WTC11 (cell line): ENCODE results near the gene NME5. TPM values are rescaled to one million over a fixed set of nuclear protein-coding genes. Genes with fewer than 3 reads are reported as not detected.
"Not testable (repeated sequence)": the region's sequence is repeated elsewhere in the genome, so short reads cannot be mapped to it uniquely, and the experiment has no call there.

Experiments used
- ATAC-seq: fragments of 200-7000 bp; cut with Tn5 transposase; 2 replicates; pipeline ENCODE4 v1.10.0; 2021; ENCODE audit warnings: mild to moderate bottlenecking, moderate library complexity
- CTCF ChIA-PET: fragments of 300-600 bp; sonication (Branson Sonifier 250); formaldehyde crosslinking; loops from one replicate; lab custom pipeline; 2021; ENCODE audit warnings: antibody characterized with exemption; lab: Charles Lee
- POLR2A ChIA-PET: fragments of 350-600 bp; sonication (Branson Sonifier 250); formaldehyde crosslinking; loops from one replicate; lab custom pipeline; 2021; ENCODE audit warnings: antibody characterized with exemption; lab: Charles Lee
- DNase-seq: peaks from one replicate; pipeline ENCODE4 v3.0.0; 2021; ENCODE audit warnings: low spot score
- H3K27ac Mint-ChIP-seq: 2 replicates; pipeline ENCODE4 v1.8.0; 2021; ENCODE audit warnings: mixed read lengths
- H3K27me3 Mint-ChIP-seq: 2 replicates; pipeline ENCODE4 v1.8.0; 2021; ENCODE audit warnings: low read depth, mild to moderate bottlenecking, moderate library complexity, mixed read lengths
- H3K36me3 Mint-ChIP-seq: 2 replicates; pipeline ENCODE4 v1.8.0; 2021; ENCODE audit warnings: mixed read lengths
- H3K4me1 Mint-ChIP-seq: 2 replicates; pipeline ENCODE4 v1.8.0; 2022; ENCODE audit warnings: mixed read lengths
- H3K4me3 Mint-ChIP-seq: 2 replicates; pipeline ENCODE4 v1.8.0; 2021; ENCODE audit warnings: mild to moderate bottlenecking, moderate library complexity, mixed read lengths
- H3K9me3 Mint-ChIP-seq: 2 replicates; pipeline ENCODE4 v1.8.0; 2021; ENCODE audit warnings: mixed read lengths
- CREB1 ChIP-seq: sonication (generic); formaldehyde crosslinking; IDR thresholded peaks from 2 replicates; pipeline ENCODE4 v1.8.0; 2023; ENCODE audit warnings: mild to moderate bottlenecking, missing genetic modification reagents
- ELF4 ChIP-seq: sonication (generic); formaldehyde crosslinking; IDR thresholded peaks from 2 replicates; pipeline ENCODE4 v1.8.1; 2022; ENCODE audit warnings: low read depth, mild to moderate bottlenecking, moderate library complexity, missing genetic modification reagents
- ESRRA ChIP-seq: sonication (generic); formaldehyde crosslinking; IDR thresholded peaks from 2 replicates; pipeline ENCODE4 v1.8.1; 2022; ENCODE audit warnings: mild to moderate bottlenecking, missing genetic modification reagents, borderline replicate concordance
- GRHL2 ChIP-seq: fragments of 250-450 bp; sonication (Bioruptor Pico); IDR thresholded peaks from 2 replicates; pipeline ENCODE4 v1.8.0; 2022; ENCODE audit warnings: mild to moderate bottlenecking, moderate library complexity; ENCODE audit not compliant: insufficient replicate concordance, severe bottlenecking
- HMGXB4 ChIP-seq: sonication (generic); formaldehyde crosslinking; IDR thresholded peaks from 2 replicates; pipeline ENCODE4 v1.8.1; 2023; ENCODE audit warnings: mild to moderate bottlenecking, moderate library complexity, missing genetic modification reagents
- JUN ChIP-seq: sonication (generic); formaldehyde crosslinking; IDR thresholded peaks from 2 replicates; pipeline ENCODE4 v1.8.0; 2023; ENCODE audit warnings: mild to moderate bottlenecking, missing genetic modification reagents
- MYBL2 ChIP-seq: sonication (generic); formaldehyde crosslinking; IDR thresholded peaks from 2 replicates; pipeline ENCODE4 v1.8.1; 2023; ENCODE audit warnings: mild to moderate bottlenecking, moderate library complexity, missing genetic modification reagents
- NFATC4 ChIP-seq: fragments of 250-450 bp; sonication (Bioruptor Pico); IDR thresholded peaks from 2 replicates; pipeline ENCODE4 v1.9.0; 2021; ENCODE audit warnings: mild to moderate bottlenecking
- NFE2L1 ChIP-seq: sonication (generic); formaldehyde crosslinking; IDR thresholded peaks from 2 replicates; pipeline ENCODE4 v1.8.1; 2023; ENCODE audit warnings: missing genetic modification reagents
- NFYB ChIP-seq: sonication (generic); formaldehyde crosslinking; conservative IDR thresholded peaks from 2 replicates; pipeline ENCODE4 v1.8.0; 2022; ENCODE audit warnings: low read depth, missing genetic modification reagents
- PRRX2 ChIP-seq: fragments of 250-450 bp; sonication (Bioruptor Pico); IDR thresholded peaks from 2 replicates; pipeline ENCODE4 v1.8.0; 2021; ENCODE audit warnings: mild to moderate bottlenecking
- SP1 ChIP-seq: sonication (generic); formaldehyde crosslinking; conservative IDR thresholded peaks from 2 replicates; pipeline ENCODE4 v1.8.1; 2022; ENCODE audit warnings: missing genetic modification reagents
- TCF7 ChIP-seq: sonication (generic); formaldehyde crosslinking; IDR thresholded peaks from 2 replicates; pipeline ENCODE4 v1.8.0; 2022; ENCODE audit warnings: mild to moderate bottlenecking, low read depth, missing genetic modification reagents, moderate library complexity
- TEAD1 ChIP-seq: sonication (generic); formaldehyde crosslinking; IDR thresholded peaks from 2 replicates; pipeline ENCODE4 v1.8.0; 2022; ENCODE audit warnings: mild to moderate bottlenecking, missing genetic modification reagents
- ZBTB21 ChIP-seq: sonication (generic); formaldehyde crosslinking; IDR thresholded peaks from 2 replicates; pipeline ENCODE4 v1.8.1; 2023; ENCODE audit warnings: mild to moderate bottlenecking, missing genetic modification reagents, borderline replicate concordance
- ZMAT4 ChIP-seq: fragments of 250-450 bp; sonication (Bioruptor Pico); IDR thresholded peaks from 2 replicates; pipeline ENCODE4 v1.9.0; 2021; ENCODE audit warnings: mild to moderate bottlenecking
- ZNF121 ChIP-seq: sonication (generic); formaldehyde crosslinking; IDR thresholded peaks from 2 replicates; pipeline ENCODE4 v1.8.0; 2023; ENCODE audit warnings: missing genetic modification reagents
- ZNF138 ChIP-seq: sonication (generic); formaldehyde crosslinking; conservative IDR thresholded peaks from 2 replicates; pipeline ENCODE4 v1.8.1; 2022; ENCODE audit warnings: mild to moderate bottlenecking, moderate library complexity, missing genetic modification reagents
- ZNF219 ChIP-seq: sonication (generic); formaldehyde crosslinking; IDR thresholded peaks from 2 replicates; pipeline ENCODE4 v1.8.0; 2023; ENCODE audit warnings: missing genetic modification reagents, mild to moderate bottlenecking, borderline replicate concordance
- ZNF396 ChIP-seq: fragments of 250-450 bp; sonication (Bioruptor Pico); IDR thresholded peaks from 2 replicates; pipeline ENCODE4 v1.8.0; 2021; ENCODE audit warnings: mild to moderate bottlenecking, moderate library complexity, borderline replicate concordance
- ZNF416 ChIP-seq: fragments of 250-450 bp; sonication (Bioruptor Pico); IDR thresholded peaks from 2 replicates; pipeline ENCODE4 v1.9.0; 2021; ENCODE audit warnings: mild to moderate bottlenecking, inconsistent platforms
- total RNA-seq: library from RNA; stranded (reverse); gene quantifications from 3 replicates; pipeline ENCODE4 v1.2.3, GENCODE V29; 2021
- TF ChIP-seq, protein P1 (sequence below): sonication (generic); formaldehyde crosslinking; IDR thresholded peaks from 2 replicates; pipeline ENCODE4 v1.8.0; 2022; ENCODE audit warnings: mild to moderate bottlenecking, missing genetic modification reagents
- TF ChIP-seq, protein P2 (sequence below): fragments of 250-450 bp; sonication (Bioruptor Pico); IDR thresholded peaks from 2 replicates; pipeline ENCODE4 v1.8.0; 2021; ENCODE audit warnings: mild to moderate bottlenecking
- TF ChIP-seq, protein P3 (sequence below): fragments of 250-450 bp; sonication (Bioruptor Pico); IDR thresholded peaks from 2 replicates; pipeline ENCODE4 v2.1.2; 2022; ENCODE audit warnings: mild to moderate bottlenecking, moderate library complexity
- TF ChIP-seq, protein P4 (sequence below): sonication (generic); formaldehyde crosslinking; conservative IDR thresholded peaks from 2 replicates; pipeline ENCODE4 v1.8.1; 2023; ENCODE audit warnings: mild to moderate bottlenecking, low read depth, missing genetic modification reagents, moderate library complexity

Gene NME5
- total RNA-seq, 1 experiment from 2014 or later = 0.74 TPM

GRCh38 chr5:138157626-138158025 is 18.4 kb upstream of the NME5 start:
- peaks cover 59% of the 10 kb centered on the region for H3K36me3 Mint-ChIP-seq
- no peaks in the 10 kb centered on the region for H3K4me1 Mint-ChIP-seq

GRCh38 chr5:138155977-138156376 is 16.7 kb upstream of the NME5 start:
- H3K4me3 Mint-ChIP-seq, ATAC-seq: not testable (repeated sequence)

More at GRCh38 chr5:138157626-138158025, 18.4 kb upstream of the NME5 start:
- no peak overlapping the region for H3K27ac Mint-ChIP-seq
- no peak for DNase-seq
- no peak for ATAC-seq
- no peaks in the 10 kb centered on the region for H3K9me3 Mint-ChIP-seq
- POLR2A ChIA-PET = no interaction called here
- TF ChIP-seq, protein P1, sequence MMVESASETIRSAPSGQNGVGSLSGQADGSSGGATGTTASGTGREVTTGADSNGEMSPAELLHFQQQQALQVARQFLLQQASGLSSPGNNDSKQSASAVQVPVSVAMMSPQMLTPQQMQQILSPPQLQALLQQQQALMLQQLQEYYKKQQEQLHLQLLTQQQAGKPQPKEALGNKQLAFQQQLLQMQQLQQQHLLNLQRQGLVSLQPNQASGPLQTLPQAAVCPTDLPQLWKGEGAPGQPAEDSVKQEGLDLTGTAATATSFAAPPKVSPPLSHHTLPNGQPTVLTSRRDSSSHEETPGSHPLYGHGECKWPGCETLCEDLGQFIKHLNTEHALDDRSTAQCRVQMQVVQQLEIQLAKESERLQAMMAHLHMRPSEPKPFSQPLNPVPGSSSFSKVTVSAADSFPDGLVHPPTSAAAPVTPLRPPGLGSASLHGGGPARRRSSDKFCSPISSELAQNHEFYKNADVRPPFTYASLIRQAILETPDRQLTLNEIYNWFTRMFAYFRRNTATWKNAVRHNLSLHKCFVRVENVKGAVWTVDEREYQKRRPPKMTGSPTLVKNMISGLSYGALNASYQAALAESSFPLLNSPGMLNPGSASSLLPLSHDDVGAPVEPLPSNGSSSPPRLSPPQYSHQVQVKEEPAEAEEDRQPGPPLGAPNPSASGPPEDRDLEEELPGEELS (CRISPR knock-in tag) = no peak
- no peak for TF ChIP-seq TCF7 (CRISPR knock-in tag)
- TF ChIP-seq CREB1 = no peak
- TF ChIP-seq ZMAT4 (CRISPR knock-in tag) = no peak
- TF ChIP-seq NFATC4 = no peak
- no peak for TF ChIP-seq SP1 (CRISPR knock-in tag)
- no peak for TF ChIP-seq ZNF138 (CRISPR knock-in tag)
- TF ChIP-seq, protein P2, sequence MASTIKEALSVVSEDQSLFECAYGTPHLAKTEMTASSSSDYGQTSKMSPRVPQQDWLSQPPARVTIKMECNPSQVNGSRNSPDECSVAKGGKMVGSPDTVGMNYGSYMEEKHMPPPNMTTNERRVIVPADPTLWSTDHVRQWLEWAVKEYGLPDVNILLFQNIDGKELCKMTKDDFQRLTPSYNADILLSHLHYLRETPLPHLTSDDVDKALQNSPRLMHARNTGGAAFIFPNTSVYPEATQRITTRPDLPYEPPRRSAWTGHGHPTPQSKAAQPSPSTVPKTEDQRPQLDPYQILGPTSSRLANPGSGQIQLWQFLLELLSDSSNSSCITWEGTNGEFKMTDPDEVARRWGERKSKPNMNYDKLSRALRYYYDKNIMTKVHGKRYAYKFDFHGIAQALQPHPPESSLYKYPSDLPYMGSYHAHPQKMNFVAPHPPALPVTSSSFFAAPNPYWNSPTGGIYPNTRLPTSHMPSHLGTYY (CRISPR knock-in tag) = no peak
- TF ChIP-seq NFE2L1 = no peak
- TF ChIP-seq ZNF219 = no peak
- TF ChIP-seq ESRRA (CRISPR knock-in tag) = no peak
- no peak for TF ChIP-seq JUN
- TF ChIP-seq MYBL2 = no peak
- TF ChIP-seq ZBTB21 (CRISPR knock-in tag) = no peak
- no peak for TF ChIP-seq ZNF396
- TF ChIP-seq, all 79 proteins: peak for 0
- CTCF ChIA-PET = no interaction called here
- Mint-ChIP-seq H3K27me3 (no peaks in the 10 kb centered on the region), H3K4me3 (no peak overlapping the region)

DNA sequence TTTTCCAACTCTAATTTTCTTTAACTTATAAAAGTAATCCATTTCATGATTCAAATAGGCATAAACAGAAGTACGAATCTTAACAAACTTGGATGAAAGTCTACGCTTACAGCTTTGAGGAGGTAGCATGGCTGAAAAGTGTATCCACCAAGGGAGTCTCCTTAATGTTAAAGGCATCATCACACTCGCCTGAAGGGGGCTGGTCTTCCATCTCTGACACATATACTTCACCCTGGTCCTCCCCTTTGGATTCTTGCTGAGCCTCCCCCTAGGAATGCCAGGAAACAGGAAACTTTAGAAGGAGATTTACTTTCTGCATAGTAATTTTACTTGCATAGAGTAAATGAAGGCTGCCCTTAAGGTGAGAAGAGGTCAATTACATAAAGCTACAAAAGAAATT is 10.3 kb upstream of the NME5 start:
- no peaks in the 10 kb centered on the region for H3K9me3 Mint-ChIP-seq
- no peak overlapping the region for H3K27ac Mint-ChIP-seq
- no peaks in the 10 kb centered on the region for H3K27me3 Mint-ChIP-seq
- CTCF ChIA-PET = interaction anchor here (1.0 to 1.1 kb wide), 2 partner anchors 16 to 61 kb away, joined by 3 to 5 read pairs; no protein-coding TSS in a partner anchor
- H3K4me3 Mint-ChIP-seq = no peak overlapping the region
- DNase-seq (no peak), ATAC-seq (peak; percentile 92)
- POLR2A ChIA-PET = no interaction called here
- 0 out of 2 replicates have a peak, but pooled peaks cover 2% of the 10 kb centered on the region for H3K4me1 Mint-ChIP-seq
- no peaks in the 10 kb centered on the region for H3K36me3 Mint-ChIP-seq
- TF ChIP-seq TEAD1 (CRISPR knock-in tag) = no peak
- no peak for TF ChIP-seq NFYB
- TF ChIP-seq ZBTB21 (CRISPR knock-in tag) = no peak
- TF ChIP-seq ELF4 = no peak
- TF ChIP-seq ZNF121 = no peak
- TF ChIP-seq HMGXB4 (CRISPR knock-in tag) = no peak
- no peak for TF ChIP-seq GRHL2 (CRISPR knock-in tag)
- TF ChIP-seq ESRRA (CRISPR knock-in tag) = no peak
- TF ChIP-seq, protein P3, sequence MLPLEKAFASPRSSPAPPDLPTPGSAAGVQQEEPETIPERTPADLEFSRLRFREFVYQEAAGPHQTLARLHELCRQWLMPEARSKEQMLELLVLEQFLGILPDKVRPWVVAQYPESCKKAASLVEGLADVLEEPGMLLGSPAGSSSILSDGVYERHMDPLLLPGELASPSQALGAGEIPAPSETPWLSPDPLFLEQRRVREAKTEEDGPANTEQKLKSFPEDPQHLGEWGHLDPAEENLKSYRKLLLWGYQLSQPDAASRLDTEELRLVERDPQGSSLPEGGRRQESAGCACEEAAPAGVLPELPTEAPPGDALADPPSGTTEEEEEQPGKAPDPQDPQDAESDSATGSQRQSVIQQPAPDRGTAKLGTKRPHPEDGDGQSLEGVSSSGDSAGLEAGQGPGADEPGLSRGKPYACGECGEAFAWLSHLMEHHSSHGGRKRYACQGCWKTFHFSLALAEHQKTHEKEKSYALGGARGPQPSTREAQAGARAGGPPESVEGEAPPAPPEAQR (CRISPR knock-in tag) = no peak
- no peak for TF ChIP-seq CREB1
- TF ChIP-seq, protein P4, sequence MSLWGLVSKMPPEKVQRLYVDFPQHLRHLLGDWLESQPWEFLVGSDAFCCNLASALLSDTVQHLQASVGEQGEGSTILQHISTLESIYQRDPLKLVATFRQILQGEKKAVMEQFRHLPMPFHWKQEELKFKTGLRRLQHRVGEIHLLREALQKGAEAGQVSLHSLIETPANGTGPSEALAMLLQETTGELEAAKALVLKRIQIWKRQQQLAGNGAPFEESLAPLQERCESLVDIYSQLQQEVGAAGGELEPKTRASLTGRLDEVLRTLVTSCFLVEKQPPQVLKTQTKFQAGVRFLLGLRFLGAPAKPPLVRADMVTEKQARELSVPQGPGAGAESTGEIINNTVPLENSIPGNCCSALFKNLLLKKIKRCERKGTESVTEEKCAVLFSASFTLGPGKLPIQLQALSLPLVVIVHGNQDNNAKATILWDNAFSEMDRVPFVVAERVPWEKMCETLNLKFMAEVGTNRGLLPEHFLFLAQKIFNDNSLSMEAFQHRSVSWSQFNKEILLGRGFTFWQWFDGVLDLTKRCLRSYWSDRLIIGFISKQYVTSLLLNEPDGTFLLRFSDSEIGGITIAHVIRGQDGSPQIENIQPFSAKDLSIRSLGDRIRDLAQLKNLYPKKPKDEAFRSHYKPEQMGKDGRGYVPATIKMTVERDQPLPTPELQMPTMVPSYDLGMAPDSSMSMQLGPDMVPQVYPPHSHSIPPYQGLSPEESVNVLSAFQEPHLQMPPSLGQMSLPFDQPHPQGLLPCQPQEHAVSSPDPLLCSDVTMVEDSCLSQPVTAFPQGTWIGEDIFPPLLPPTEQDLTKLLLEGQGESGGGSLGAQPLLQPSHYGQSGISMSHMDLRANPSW = no peak
- TF ChIP-seq PRRX2 = no peak
- no peak for TF ChIP-seq ZNF416 (CRISPR knock-in tag)

More at GRCh38 chr5:138155977-138156376, 16.7 kb upstream of the NME5 start:
- H3K9me3 Mint-ChIP-seq, H3K4me1 Mint-ChIP-seq, POLR2A ChIA-PET, H3K27me3 Mint-ChIP-seq, H3K27ac Mint-ChIP-seq, DNase-seq: not testable (repeated sequence)
- H3K36me3 Mint-ChIP-seq = peaks cover 46% of the 10 kb centered on the region
- CTCF ChIA-PET = interaction anchor here (1.2 to 1.3 kb wide), 2 partner anchors 74 to 78 kb away, joined by 4 read pairs; no protein-coding TSS in a partner anchor
